NCI-H1092 treated with DMSO at 0.1 percent for 48 hours (cell line): ENCODE data around the gene SELENOW.
"Not testable (repeated sequence)": the region's sequence is repeated elsewhere in the genome, so short reads cannot be mapped to it uniquely, and the experiment has no call there.

Source experiments
- DNase-seq: peaks from one replicate; lab custom pipeline; 2025; lab: John Stamatoyannopoulos, UW

SELENOW gene

DNA sequence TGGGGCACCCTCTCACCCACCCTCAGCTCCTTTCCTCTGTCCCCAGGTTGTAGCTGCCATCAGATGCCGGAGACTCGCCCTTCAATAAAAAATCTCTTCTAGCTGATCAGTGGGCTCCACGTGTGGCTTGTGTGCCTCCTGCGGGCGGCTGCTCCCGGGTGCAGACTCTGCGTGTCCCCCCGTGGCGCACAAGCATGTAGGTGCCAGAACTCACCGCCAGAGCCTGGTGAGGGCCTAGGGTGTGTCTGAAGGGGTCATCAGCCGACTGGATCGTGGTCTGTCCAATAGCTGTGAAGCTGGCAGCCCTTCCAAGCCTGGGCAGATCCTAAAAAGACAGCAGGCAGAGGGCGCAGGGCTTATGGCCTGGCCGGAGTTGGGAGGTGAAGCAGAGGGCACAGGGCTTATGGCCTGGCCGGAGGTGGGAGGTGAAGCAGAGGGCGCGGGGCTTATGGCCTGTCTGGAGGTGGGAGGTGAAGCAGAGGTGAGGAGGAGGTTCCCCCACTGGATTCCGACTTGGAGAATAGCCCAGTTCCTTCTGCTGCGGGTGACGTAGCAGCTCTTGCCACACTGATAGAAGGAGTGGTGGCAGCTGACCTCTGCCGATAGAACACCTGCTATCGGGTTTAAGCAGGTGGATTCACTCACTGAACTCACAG lies 21.4 kb upstream of the SELENOW start:
- no peak for DNase-seq

DNA sequence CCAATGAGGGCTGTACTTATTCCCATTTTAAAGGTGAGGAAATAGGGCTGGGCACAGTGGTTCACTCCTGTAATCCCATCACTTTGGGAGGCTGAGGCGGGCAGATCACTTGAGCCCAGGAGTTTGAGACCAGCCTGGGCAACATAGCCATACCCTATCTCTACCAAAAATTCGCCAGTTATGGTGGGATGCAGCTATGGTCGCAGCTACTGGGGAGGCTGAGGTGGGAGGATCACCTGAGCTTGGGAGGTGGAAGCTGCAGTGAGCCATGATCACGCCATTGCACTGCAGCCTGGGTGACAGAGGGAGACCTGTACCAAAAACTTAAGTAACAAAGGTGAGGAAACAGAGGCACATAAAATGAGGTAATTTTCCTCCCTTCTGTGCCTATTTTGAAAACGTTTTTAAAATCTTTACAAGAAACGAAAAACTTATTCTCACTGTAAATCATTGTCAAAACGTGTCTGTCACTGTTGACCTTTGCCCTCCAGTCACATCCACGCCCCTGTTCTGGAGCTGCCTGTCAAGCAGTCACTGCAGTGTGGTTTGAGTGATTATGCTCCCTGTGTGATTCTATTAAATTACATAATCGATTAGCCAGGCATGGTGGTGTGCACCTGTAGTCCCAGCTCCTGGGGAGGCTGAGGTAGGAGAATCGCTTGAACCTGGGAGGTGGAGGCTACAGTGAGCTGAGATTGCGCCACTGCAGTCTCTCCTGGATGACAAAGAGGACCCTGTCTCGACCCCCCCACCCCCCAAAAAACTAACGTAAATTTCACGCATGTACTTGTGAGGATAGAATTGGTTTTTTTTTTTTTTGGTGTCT lies 20.7 kb upstream of the SELENOW start:
- DNase-seq = no peak

DNA sequence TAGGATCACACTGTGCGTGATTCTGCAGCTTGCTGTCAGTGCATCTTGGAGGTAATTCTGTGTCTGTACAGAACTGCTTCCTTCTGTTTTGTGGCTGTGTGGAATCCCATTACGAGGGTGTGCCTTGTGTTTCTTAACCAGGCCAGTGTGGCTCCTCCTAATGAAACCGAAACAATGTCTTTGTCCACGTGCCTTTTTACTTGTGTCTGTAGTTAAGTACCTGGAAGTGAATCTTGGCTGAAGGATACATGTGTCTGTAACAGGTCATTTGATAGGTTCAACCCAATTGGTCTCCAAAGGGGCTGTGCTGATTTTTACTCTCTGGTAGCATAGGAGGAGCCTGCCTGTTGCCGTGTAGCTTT lies 20.1 kb upstream of the SELENOW start:
- DNase-seq = no peak

DNA sequence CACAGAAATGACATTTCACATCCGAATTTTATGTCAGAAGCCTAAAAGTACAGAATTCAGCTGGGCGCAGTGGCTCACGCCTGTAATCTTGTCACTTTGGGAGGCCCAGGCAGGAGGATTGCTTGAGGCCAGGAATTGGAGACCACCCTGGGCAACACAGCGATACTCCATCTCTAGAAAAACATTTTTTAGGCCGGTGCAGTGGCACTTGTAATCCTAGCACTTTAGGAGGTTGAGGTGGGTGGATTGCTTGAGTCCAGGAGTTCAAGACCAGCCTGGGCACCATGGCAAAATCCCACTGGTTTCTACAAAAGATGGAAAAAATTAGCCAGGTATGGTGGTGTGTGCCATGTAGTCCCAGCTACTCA lies 17.9 kb upstream of the SELENOW start:
- no peak for DNase-seq

DNA sequence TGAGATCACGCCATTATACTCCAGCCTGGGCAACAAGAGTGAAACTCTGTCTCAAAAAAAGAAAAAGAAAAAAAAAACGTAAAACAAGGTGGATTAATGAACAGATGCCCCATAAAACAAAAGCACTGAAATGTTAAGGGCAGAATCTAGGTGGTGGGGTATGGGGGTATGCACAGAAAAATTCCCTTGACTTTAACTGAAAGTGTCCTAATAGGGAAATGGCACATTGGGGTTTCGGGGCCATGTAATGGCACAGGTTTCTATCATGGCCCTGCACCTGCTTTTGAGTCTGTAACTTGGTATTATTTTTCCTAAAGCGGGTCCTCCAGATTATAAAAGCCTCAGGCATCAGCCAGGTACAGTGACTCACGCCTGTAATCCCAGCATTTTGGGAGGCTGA lies 16.9 kb upstream of the SELENOW start:
- no peak for DNase-seq

DNA sequence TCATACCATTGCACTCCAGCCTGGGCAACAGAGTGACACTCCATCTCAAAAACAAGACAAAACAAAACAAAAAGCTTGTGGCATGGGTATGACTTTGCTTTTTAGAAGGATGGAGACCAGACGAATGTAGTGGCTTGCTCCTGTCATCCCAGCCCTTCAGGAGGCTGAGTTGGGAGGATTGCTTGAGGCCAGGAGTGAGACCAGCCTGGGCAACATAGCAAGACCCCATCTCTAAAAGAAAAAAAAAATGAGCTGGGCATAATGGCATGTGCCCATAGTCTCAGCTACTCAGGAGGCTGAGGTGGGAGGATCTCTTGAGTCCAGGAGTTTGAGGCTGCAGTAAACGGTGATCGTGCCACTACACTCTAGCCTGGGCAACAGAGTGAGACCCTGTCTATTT lies 16.4 kb upstream of the SELENOW start:
- DNase-seq = no peak

DNA sequence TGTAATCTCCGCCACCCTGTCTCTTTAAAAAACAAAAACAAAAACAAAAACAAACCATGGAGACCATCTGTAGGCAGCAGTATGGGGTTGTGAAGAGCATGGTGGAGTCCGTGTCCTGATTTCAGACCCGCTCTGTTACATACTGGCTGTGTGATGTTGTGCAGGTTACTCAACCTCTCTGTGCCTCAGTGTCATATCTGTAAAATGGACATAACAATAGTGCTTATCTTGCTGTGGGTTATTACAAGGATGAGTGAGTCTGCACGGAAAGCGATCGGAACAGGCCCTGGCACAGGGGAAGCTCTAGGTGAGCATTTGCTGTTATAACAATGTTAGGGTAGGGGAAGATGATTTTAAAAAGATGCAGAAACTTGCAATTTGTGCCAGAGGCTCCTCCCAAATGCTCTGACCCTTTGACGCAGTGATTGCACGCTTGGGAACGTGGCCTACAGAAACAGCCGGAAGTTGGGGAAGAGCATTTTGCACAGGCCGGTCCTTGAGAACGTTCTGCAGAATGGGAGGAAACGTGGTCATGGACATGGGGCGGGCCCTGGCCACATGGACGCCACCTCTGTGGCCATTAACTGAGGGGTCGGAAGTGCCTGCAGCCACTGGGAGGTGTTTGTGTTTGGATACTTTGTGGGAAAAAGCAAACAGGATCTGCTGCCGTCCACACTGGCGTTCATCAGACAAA lies 15.7 kb upstream of the SELENOW start:
- no peak for DNase-seq

DNA sequence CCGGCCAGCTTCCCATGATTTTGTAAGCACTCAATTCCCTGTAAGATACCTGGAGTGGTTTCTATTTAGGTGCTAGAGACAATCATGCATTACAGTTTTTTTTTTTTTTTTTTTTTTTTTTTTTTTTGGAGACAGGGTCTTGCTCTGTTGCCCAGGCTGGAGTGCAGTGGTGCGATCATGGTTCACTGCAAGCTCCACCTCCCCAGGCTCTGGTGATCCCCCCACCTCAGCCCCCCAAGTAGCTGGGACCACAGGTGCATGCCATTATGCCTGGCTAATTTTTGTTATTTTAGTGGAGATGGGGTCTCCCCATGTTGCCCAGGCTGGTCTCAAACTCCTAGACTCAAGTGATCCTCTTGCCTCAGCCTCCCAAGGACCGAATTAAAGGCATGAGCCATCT lies 13.8 kb upstream of the SELENOW start:
- not testable (repeated sequence) for DNase-seq

DNA sequence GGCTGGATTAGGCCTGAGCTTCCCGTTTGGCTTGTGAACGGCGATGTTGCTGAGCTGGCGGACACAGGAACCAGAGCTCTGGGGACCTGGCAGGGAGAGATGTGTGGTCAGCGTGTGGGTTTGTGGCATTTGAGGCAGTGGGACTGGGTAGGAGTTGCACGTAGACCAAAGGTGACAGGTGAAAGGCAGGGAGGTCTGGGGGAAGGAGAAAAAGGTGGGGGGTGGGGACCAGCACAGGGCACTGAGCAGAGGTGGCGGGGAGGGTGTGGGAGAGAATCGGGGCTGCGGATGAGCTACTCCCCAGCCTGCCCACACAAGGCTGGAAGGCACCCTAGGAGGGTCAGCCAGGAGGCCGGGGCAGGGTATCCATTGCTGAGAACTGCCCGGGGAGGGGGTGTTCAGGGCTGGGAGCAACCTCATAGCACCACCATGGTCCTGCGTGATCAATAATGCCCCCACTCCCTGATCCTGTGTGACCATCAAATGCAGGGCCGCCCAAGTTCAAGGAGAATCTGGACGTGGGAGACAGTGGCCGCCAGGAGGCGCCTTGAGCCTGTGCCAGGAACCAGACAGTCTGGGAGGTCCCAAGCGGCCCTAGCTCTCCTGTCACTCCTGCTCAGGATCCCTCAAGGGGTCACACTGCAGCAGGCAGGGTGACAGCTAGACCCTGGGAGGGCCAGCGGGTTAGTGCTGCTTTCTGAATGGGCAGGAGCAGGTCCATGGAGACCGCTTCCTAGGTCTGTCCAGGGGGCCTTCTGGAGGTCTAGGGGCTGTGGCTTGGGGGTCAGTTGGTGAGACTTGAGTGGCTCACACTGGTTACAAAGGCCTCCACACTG lies 12.8 kb upstream of the SELENOW start:
- DNase-seq = peak; percentile 6

DNA sequence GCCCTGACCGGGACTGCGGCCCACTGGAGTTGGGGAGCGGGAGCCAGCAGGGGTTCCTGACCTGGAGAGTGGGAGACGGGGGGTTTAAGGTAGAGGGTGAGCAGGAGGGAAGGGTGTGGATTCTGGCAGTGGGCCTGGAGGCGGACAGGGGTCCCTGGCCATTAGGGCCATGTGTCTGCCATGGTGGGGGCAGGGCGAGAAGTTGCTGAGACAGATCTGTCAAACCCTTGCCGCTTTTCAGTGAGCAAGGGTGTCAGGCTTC lies 12.2 kb upstream of the SELENOW start:
- no peak for DNase-seq

DNA sequence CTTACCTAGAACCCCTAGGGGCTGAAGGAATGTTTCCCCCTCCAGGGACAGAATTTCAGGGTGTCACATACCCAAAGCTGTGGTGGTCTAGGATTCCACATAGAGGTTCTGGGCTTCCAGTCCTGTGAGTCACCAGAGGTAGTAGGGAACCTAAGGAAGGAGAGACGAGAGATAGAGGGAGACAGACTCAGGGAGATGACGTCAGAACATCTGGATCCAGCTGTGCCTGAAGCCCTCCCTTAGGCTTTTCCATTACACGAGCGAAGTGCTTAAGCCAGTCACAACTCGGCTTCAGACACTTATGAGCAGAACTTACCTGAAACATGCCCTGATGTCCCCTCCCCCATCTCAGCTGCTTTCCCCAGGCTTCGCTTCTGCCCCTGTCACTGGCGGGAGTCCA lies 11.8 kb upstream of the SELENOW start:
- no peak for DNase-seq

DNA sequence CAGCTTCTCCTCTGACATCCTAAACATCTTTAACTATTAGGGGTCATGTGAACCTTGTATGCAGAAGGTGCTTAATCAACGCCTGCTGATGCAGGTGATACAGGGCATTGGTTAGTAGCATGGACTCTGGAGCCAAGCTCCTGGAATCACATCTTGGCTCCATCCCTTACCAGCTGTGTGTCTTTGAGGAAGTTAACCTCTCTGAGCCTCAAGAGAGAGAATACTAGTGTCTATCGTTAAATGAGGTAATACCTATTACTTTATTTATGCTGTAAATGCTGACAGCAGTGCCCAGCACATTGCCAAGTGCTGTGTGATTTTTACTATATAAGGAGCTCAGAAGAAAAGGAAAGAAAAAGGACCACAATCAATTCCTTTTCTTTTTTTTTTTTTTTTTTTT lies 11.2 kb upstream of the SELENOW start:
- DNase-seq = no peak

DNA sequence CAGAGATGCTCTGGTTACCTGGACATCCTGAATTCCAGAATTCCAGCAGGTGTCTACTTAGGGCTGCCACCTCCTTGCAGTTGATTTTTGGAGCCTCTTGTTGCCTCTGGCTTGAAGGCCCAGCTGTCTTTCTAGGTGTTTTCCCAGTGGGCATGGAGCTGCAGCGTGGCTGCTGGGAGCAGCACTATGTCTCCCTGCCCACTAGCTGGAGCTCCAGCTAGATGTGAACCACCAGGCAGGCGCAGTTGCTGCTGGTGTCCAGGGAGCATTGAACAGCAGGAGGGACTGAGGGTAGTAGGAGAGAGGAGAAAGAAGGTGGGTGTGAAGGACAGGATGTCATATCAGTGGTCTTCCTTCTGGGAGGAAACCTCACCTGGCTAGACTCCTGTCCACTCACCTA lies 9.9 kb upstream of the SELENOW start:
- no peak for DNase-seq

DNA sequence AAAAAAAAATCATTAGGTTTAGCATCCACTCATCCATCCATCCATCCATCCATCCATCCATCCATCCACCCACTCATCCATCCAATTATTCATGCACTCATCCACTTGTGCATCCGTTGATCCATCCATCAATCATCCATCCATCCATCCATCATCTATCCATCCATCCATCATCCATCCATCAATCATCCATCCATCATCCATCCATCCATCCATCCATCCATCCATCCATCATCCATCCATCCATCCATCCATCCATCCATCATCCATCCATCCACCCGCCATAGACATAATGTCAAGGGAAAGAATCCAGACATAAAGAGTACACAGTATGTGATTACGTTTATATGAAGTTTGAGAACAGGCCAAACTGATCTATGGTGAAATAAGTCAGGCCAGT lies 9.0 kb upstream of the SELENOW start:
- no peak for DNase-seq

DNA sequence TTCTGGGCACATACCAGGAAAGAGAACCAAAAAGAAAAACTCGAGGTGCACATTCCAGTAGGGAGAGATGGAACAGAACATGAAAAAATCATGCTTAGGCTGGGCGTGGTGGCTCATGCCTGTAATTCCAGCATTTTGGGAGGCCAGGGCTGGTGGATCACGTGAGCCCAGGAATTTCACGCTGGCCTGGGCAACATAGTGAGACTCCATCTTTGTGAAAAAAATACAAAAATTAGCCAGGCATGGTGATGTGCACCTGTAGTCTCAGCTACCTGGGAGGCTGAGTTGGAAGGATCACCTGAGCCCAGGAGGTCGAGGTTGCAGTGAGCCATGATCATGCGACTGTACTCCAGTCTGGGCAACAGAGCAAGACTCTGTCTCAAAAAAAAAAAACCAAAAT lies 7.2 kb upstream of the SELENOW start:
- DNase-seq = not testable (repeated sequence)

DNA sequence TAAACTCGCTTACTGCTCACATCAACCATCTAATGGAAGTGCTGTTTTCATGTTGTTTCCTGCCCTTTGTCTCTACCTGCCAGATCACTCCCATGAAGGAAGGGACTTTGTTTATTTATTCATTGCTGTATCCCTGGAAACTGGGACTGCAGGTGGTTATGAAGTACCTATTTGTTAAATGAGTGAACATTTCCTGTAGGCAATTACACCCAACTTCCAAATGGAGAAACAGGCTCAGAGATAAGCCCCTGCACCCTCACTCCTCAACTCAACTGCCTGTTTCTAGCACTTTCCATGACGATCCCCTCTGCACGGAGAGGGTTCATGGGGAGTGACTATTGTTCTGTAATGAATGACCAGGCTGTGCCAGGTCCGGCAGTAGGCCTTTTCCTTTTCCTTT lies 1.9 kb upstream of the SELENOW start:
- peak; percentile 77 for DNase-seq

DNA sequence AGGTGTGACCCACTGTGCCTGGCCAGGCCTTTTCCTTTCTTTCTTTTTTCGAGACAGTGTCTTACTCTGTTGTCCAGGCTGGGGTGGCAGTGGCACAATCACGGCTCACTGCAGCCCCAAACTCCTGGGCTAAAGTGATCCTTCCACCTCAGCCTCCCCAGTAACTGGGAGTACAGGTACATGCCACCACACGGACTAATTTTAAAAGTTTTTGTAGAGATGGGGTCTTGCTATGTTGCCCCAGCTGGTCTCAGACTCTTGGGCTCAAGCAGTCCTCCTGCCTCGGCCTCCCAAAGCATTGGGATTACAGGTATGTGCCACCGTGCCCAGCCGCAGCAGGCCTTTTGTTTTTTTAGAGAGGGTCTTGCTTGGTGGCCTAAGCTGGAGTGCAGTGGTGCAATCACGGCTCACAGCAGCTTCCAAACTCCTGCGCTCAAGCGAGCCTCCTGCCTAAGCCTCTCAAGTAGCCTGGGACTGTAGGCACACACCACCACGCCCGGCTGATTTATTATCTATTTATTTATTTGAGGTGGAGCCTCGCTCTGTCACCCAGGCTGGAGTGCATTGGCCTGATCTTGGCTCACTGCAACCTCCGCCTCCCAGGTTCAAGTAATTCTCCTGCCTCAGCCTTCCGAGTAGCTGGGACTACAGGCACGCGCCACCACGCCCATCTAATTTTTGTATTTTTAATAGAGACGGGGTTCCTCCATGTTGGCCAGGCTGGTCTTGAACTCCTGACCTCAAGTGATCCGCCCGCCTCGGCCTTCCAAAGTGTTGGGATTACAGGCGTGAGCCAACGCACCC lies 1.1 kb upstream of the SELENOW start:
- DNase-seq = not testable (repeated sequence)

DNA sequence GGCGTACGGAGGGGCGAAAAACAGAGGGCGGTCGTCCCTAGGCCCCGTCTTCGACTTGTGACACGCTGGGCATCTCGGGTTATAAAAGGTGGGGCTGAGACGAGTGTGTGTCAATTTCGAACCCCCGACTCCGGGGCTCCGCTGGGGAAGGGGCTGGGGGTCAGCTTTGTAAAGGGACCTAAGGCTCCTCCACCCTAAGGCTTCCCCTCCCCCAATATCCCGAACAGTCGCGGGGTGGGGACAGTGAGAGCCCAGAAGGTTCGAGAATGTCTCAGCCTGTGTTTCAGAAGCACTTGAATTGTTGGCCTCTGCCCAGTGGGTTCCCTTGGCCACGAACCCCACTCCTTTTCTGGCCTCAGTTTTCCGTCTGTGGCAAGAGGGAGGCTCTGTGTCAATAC lies 450 bp downstream of the SELENOW start:
- no peak for DNase-seq

DNA sequence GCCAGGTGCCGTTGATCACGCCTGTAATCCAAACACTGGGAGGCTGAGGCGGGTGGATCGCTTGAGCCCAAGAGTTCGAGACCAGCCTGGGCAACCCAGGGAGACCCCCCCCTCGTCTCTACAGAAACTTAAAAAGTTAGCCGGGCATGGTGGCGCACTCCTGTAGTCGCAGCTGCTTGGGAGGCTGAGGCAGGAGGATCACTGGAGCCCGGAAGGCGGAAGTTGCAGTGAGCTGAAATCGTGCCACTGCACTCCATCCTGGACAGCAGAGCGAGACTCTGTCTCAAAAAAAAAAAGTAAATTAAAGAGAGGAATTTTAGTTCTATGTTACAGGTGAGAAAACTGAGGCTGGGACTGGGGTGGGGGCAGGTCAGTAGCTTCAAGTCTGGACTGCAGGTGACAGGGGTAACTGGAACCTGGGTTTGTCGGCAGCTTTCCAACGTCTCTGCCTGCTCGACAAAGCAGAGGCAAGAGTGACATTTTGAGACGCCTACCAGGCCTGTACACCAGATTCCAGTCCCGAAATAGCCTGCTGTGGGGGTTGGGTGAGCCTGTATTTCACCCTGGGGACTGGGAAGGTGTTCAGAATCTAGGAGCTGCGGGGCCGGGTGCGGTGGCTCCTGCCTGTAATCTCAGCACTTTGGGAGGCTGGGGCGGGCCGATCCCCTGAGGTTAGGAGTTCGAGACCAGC lies 1.2 kb downstream of the SELENOW start:
- DNase-seq = no peak

DNA sequence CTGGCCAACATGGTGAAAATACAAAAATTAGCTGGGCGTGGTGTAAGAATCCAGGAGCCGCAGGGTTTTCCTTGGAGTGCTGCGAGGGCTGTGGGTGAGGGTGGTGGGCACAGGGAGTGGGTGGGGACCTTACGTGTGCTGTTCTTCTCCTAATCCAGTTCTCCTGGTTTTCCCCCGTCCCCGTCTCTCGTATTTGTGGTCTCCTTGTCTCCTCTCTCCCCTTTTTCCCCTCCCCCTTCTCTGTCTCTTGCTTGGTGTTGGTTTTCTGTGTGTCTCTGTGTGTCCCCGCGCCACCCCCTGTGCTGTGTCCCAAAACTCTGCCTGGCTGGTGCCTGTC lies 1.7 kb downstream of the SELENOW start:
- no peak for DNase-seq

DNA sequence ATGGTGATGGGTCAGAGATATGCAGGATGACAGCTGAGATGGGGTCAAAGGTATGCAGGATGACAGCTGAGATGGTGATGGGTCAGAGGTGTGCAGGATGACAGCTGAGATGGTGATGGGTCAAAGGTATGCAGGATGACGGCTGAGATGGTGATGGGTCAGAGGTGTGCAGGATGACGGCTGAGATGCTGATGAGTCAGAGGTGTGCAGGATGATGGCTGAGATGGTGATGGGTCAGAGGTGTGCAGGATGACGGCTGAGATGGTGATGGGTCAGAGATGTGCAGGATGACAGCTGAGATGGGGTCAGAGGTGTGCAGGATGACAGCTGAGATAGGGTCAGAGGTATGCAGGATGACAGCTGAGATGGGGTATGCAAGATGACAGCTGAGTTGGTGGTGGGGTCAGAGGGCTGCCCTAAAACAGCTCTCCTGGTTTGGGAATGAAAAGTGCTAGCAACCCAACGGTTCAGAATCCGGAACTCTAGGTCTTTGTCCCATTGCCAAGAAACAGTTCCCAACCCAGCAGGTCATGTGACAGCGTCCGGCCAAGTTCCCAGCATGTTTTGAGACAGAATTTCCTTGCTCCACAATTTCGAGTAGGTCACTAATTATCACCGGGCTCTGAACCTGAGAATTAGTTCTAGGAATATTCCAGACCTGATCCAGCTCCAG lies 3.2 kb downstream of the SELENOW start:
- DNase-seq = no peak
